WTC11 (cell line): Measurements from ENCODE around the gene THAP3.

Experiments
- CREB1 ChIP-seq: sonication (generic); formaldehyde crosslinking; IDR thresholded peaks from 2 replicates; pipeline ENCODE4 v1.8.0; 2023; ENCODE audit warnings: mild to moderate bottlenecking, missing genetic modification reagents
- ETV6 ChIP-seq: sonication (generic); formaldehyde crosslinking; IDR thresholded peaks from 2 replicates; pipeline ENCODE4 v1.8.1; 2022; ENCODE audit warnings: mild to moderate bottlenecking, missing genetic modification reagents
- FOXJ3 ChIP-seq: sonication (generic); formaldehyde crosslinking; IDR thresholded peaks from 2 replicates; pipeline ENCODE4 v1.9.0; 2021; ENCODE audit warnings: missing genetic modification reagents, mild to moderate bottlenecking, borderline replicate concordance
- MLX ChIP-seq: sonication (generic); formaldehyde crosslinking; IDR thresholded peaks from 2 replicates; pipeline ENCODE4 v1.8.1; 2023; ENCODE audit warnings: mild to moderate bottlenecking, missing genetic modification reagents, moderate library complexity
- NR1H2 ChIP-seq: sonication (generic); formaldehyde crosslinking; IDR thresholded peaks from 2 replicates; pipeline ENCODE4 v1.9.0; 2021; ENCODE audit warnings: mild to moderate bottlenecking, moderate library complexity, missing genetic modification reagents
- NR2C2 ChIP-seq: sonication (generic); formaldehyde crosslinking; IDR thresholded peaks from 2 replicates; pipeline ENCODE4 v1.8.0; 2022; ENCODE audit warnings: mild to moderate bottlenecking, missing genetic modification reagents
- SMAD3 ChIP-seq: sonication (generic); formaldehyde crosslinking; IDR thresholded peaks from 2 replicates; pipeline ENCODE4 v1.8.0; 2022; ENCODE audit warnings: missing genetic modification reagents, mild to moderate bottlenecking, borderline replicate concordance
- SP1 ChIP-seq: sonication (generic); formaldehyde crosslinking; conservative IDR thresholded peaks from 2 replicates; pipeline ENCODE4 v1.8.1; 2022; ENCODE audit warnings: missing genetic modification reagents
- TCF7 ChIP-seq: sonication (generic); formaldehyde crosslinking; IDR thresholded peaks from 2 replicates; pipeline ENCODE4 v1.8.0; 2022; ENCODE audit warnings: mild to moderate bottlenecking, low read depth, missing genetic modification reagents, moderate library complexity
- TP53 ChIP-seq: sonication (generic); formaldehyde crosslinking; IDR thresholded peaks from 2 replicates; pipeline ENCODE4 v1.8.1; 2023; ENCODE audit warnings: mild to moderate bottlenecking, missing genetic modification reagents
- ZNF423 ChIP-seq: fragments of 250-450 bp; sonication (Bioruptor Pico); IDR thresholded peaks from 2 replicates; pipeline ENCODE4 v2.1.2; 2022; ENCODE audit warnings: mild to moderate bottlenecking, moderate library complexity
- TF ChIP-seq, protein P1 (sequence below): fragments of 200-600 bp; IDR thresholded peaks from 2 replicates; pipeline ENCODE4 v1.8.0; 2022; ENCODE audit warnings: antibody characterized with exemption
- TF ChIP-seq, protein P2 (sequence below): sonication (generic); formaldehyde crosslinking; IDR thresholded peaks from 2 replicates; pipeline ENCODE4 v1.8.1; 2022; ENCODE audit warnings: mild to moderate bottlenecking, missing genetic modification reagents, moderate library complexity, borderline replicate concordance
- TF ChIP-seq, protein P3 (sequence below): sonication (generic); formaldehyde crosslinking; IDR thresholded peaks from 2 replicates; pipeline ENCODE4 v1.8.1; 2022; ENCODE audit warnings: low read depth, missing genetic modification reagents, borderline replicate concordance

DNA sequence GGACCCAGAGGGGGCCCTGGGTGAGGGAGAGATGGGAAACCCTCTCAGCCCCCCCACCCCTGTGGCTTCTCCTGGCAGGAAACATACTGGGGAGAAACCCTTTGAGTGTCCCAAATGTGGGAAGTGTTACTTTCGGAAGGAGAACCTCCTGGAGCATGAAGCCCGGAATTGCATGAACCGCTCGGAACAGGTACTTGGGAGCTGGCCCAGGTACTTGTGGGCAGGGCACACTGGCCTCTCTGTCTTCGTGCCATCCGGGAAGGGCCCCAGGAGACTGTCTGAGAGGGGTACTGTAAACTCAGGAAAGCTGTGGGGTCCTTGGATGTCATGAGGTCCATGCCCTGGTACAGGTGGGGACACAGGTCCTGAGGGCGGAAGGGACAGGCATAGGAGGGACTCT, 38.8 kb upstream of the THAP3 start:
- TF ChIP-seq FOXJ3 (CRISPR knock-in tag) (no peak), SP1 (CRISPR knock-in tag) (no peak), ETV6 (CRISPR knock-in tag) (no peak), ZNF423 (CRISPR knock-in tag) (no peak), TP53 (CRISPR knock-in tag) (no peak), NR1H2 (CRISPR knock-in tag) (no peak), MLX (CRISPR knock-in tag) (no peak), CREB1 (CRISPR knock-in tag) (no peak), TCF7 (no peak), SMAD3 (CRISPR knock-in tag) (no peak), NR2C2 (no peak)
- TF ChIP-seq, protein P1, sequence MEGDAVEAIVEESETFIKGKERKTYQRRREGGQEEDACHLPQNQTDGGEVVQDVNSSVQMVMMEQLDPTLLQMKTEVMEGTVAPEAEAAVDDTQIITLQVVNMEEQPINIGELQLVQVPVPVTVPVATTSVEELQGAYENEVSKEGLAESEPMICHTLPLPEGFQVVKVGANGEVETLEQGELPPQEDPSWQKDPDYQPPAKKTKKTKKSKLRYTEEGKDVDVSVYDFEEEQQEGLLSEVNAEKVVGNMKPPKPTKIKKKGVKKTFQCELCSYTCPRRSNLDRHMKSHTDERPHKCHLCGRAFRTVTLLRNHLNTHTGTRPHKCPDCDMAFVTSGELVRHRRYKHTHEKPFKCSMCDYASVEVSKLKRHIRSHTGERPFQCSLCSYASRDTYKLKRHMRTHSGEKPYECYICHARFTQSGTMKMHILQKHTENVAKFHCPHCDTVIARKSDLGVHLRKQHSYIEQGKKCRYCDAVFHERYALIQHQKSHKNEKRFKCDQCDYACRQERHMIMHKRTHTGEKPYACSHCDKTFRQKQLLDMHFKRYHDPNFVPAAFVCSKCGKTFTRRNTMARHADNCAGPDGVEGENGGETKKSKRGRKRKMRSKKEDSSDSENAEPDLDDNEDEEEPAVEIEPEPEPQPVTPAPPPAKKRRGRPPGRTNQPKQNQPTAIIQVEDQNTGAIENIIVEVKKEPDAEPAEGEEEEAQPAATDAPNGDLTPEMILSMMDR, result no peak
- TF ChIP-seq, protein P2, sequence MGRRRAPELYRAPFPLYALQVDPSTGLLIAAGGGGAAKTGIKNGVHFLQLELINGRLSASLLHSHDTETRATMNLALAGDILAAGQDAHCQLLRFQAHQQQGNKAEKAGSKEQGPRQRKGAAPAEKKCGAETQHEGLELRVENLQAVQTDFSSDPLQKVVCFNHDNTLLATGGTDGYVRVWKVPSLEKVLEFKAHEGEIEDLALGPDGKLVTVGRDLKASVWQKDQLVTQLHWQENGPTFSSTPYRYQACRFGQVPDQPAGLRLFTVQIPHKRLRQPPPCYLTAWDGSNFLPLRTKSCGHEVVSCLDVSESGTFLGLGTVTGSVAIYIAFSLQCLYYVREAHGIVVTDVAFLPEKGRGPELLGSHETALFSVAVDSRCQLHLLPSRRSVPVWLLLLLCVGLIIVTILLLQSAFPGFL, result no peak
- TF ChIP-seq, protein P3, sequence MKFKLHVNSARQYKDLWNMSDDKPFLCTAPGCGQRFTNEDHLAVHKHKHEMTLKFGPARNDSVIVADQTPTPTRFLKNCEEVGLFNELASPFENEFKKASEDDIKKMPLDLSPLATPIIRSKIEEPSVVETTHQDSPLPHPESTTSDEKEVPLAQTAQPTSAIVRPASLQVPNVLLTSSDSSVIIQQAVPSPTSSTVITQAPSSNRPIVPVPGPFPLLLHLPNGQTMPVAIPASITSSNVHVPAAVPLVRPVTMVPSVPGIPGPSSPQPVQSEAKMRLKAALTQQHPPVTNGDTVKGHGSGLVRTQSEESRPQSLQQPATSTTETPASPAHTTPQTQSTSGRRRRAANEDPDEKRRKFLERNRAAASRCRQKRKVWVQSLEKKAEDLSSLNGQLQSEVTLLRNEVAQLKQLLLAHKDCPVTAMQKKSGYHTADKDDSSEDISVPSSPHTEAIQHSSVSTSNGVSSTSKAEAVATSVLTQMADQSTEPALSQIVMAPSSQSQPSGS, result no peak
